ENCODE measurements around the gene HSD3B7. TPM values are rescaled to one million over a fixed set of nuclear protein-coding genes. Genes with fewer than 3 reads are reported as not detected.
A peak's percentile ranks its signal among the peaks of the same experiment; 100 is the strongest.

The HSD3B7 gene
- total RNA-seq, 2 donors from 2014 or later: 19.0 to 20.9 TPM

DNA sequence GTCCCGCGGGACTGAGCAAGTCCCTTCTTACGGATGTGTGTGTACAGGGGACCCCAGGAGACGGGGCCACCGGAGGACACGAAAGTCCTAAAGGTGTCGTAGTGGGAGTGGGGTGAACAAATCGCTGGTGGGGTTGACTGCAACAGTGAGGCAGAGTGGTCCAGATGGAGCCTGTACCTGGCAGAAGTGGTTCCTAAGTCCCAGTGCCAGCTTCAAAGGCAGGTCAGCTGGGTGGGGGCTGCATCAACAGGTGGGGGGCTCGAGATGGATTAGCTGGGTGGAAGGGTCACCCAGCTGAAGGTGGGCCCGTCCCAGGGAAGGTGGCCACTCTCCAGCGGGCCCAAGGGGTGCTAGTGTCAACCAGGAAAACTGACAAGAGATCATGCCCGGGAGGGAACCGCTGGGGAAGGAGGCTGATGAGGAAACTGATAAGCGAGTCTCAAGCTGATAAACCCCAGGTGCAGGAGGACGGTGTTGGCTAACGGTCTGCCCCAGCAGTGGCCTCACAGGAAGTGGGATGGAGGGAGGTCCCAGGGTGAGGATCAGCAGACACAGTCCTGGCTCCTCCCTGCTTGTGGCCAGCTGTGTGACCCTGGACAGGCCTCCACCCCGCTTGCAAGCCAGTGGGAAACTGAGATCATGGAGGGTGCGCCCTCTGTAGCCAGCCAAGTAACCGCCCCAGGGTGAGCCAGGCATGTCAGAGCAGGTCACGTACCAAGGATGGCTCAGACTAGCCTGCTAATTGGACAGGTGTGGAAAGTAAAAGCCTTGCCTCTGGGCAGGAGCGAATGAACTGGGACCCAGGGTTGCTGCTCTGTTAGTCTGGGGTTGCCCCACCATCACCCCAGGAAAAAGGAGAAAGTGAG lies 35.1 kb upstream of the HSD3B7 start:
- H3K36me3 ChIP-seq: no peaks in the 10 kb centered on the region
- H3K9me3 ChIP-seq: no peaks in the 10 kb centered on the region
- H3K27me3 ChIP-seq: no peaks in the 10 kb centered on the region
- H3K4me3 ChIP-seq: peak overlapping the region; percentile 90
- peak overlapping the region; percentile 94 for H3K27ac ChIP-seq
- TF ChIP-seq, protein P1, sequence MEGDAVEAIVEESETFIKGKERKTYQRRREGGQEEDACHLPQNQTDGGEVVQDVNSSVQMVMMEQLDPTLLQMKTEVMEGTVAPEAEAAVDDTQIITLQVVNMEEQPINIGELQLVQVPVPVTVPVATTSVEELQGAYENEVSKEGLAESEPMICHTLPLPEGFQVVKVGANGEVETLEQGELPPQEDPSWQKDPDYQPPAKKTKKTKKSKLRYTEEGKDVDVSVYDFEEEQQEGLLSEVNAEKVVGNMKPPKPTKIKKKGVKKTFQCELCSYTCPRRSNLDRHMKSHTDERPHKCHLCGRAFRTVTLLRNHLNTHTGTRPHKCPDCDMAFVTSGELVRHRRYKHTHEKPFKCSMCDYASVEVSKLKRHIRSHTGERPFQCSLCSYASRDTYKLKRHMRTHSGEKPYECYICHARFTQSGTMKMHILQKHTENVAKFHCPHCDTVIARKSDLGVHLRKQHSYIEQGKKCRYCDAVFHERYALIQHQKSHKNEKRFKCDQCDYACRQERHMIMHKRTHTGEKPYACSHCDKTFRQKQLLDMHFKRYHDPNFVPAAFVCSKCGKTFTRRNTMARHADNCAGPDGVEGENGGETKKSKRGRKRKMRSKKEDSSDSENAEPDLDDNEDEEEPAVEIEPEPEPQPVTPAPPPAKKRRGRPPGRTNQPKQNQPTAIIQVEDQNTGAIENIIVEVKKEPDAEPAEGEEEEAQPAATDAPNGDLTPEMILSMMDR (IDR thresholded peaks at IDR 0.05): no peak
- intact Hi-C loops (cut with DNase I): no loop called here
- DNase-seq: peak; percentile 90
- H3K9ac ChIP-seq (ENCODE audit: low read depth in 2 of 2, low read length in 2 of 2): peak overlapping the region; percentile 86 to 91
- peaks cover 12% of the 10 kb centered on the region for H3K4me1 ChIP-seq

DNA sequence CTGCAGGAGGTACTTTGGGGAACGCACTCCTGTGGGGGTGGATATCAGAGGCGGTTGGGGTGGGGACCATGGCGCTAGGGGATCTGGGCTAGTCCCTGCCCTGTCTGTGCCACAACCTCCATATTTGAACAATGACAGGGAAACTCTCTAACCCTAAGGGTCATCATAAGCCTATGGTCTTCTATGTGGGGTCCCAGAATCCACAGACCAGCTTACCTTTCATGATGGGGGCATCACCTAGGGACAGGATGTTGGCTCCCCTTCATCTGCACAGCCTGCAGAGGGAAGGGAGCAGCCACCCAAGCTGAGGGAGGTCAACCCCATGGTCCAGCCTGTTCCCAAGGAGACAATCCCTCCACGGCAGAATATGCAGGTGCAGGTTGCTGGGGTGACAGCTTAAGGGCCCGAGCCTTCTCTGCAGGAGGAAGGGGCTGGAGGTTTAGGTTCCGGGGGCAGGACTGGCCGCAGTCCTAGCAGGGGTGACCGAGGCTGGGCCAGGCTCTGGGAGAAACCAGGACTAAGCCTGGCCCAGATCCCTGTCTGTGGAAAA lies 34.4 kb upstream of the HSD3B7 start:
- Histone ChIP-seq H3K9me3 (no peaks in the 10 kb centered on the region), H3K4me3 (no peak overlapping the region), H3K4me1 (peaks cover 12% of the 10 kb centered on the region), H3K27ac (peak overlapping the region; percentile 94), H3K9ac (ENCODE audit: low read depth in 2 of 2, low read length in 2 of 2) (peak overlapping the region in 1 of 2 donors; percentile 91), H3K27me3 (no peaks in the 10 kb centered on the region), H3K36me3 (no peaks in the 10 kb centered on the region)
- DNase-seq: no peak
- intact Hi-C loops (cut with DNase I): no loop called here
- TF ChIP-seq, protein P1 (IDR thresholded peaks at IDR 0.05): no peak

DNA sequence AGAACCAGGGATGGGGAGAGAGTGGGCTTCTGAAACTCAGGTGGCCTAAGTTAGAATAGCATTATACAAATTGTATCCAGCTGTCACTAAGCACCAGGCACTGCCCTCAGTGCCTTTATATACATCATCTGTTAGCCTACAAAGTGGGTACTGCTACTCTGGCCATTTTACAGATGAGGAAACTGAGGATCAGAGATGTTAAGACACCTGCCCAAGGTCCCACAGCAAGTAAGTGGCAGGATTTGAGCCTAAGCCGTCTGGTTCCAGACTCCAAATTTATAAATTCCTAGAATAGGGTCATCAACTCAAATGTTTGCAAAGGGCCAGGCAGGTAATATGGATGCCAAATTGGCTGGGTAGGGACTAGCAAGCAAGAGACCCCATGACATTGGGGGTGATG lies 33.8 kb upstream of the HSD3B7 start:
- no peak overlapping the region for H3K4me3 ChIP-seq
- H3K27ac ChIP-seq: no peak overlapping the region
- intact Hi-C loops (cut with DNase I): no loop called here
- H3K36me3 ChIP-seq: no peaks in the 10 kb centered on the region
- no peaks in the 10 kb centered on the region for H3K9me3 ChIP-seq
- no peak for DNase-seq
- no peaks in the 10 kb centered on the region for H3K27me3 ChIP-seq
- H3K4me1 ChIP-seq: peaks cover 12% of the 10 kb centered on the region
- TF ChIP-seq, protein P1 (IDR thresholded peaks at IDR 0.05): no peak
- peak overlapping the region in 1 of 2 donors; percentile 26 for H3K9ac ChIP-seq (ENCODE audit: low read depth in 2 of 2, low read length in 2 of 2)

DNA sequence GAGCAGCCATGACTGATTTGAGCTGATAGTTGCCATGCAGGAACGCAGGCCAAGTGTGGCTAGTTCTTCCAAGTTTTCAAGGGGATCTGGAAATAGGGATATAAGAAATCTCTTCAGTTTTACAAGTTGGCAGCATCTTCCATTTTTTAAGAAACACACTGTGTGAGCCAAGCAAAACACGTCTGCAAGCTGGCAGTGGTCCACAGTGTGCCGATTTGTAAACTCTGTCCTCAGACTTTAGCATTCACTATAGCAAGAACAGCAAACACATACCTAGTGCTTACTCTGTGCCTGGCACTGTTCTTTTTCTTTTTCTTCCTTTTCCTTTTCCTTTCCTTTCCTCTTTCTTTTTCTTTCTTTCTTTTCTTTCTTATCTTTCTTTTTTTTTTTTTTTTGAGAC lies 33.3 kb upstream of the HSD3B7 start:
- Histone ChIP-seq H3K4me3 (no peak overlapping the region), H3K4me1 (peaks cover 12% of the 10 kb centered on the region), H3K27me3 (no peaks in the 10 kb centered on the region), H3K36me3 (no peaks in the 10 kb centered on the region), H3K9me3 (no peaks in the 10 kb centered on the region), H3K9ac (ENCODE audit: low read depth in 2 of 2, low read length in 2 of 2) (no peak overlapping the region), H3K27ac (no peak overlapping the region)
- TF ChIP-seq, protein P1 (IDR thresholded peaks at IDR 0.05): no peak
- intact Hi-C loops (cut with DNase I): no loop called here
- DNase-seq: peak; percentile 41

DNA sequence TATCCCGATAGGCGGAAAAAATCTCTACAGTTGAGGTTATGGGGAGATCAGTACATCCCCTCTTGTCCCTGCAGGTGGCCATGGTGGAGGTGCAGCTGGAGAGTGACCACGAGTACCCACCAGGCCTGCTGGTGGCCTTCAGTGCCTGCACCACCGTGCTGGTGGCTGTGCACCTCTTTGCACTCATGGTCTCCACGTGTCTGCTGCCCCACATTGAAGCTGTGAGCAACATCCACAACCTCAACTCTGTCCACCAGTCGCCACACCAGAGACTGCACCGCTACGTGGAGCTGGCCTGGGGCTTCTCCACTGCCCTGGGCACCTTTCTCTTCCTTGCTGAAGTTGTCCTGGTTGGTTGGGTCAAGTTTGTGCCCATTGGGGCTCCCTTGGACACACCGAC lies 31.9 kb upstream of the HSD3B7 start:
- Histone ChIP-seq H3K4me1 (peaks cover 12% of the 10 kb centered on the region), H3K9me3 (no peaks in the 10 kb centered on the region), H3K27me3 (no peaks in the 10 kb centered on the region), H3K36me3 (no peaks in the 10 kb centered on the region), H3K9ac (ENCODE audit: low read depth in 2 of 2, low read length in 2 of 2) (no peak overlapping the region), H3K4me3 (no peak overlapping the region), H3K27ac (no peak overlapping the region)
- no peak for DNase-seq
- intact Hi-C loops (cut with DNase I): no loop called here
- TF ChIP-seq, protein P1 (IDR thresholded peaks at IDR 0.05): no peak
